PC-3 (cell line): ENCODE data around the gene TUBB6.

Experiments used
- EZH2 ChIP-seq: fragments of 300-600 bp; sonication (generic); IDR thresholded peaks from one replicate; pipeline ENCODE4 v1.6.1; 2017; ENCODE audit warnings: antibody characterized with exemption, mild to moderate bottlenecking, low read length; ENCODE audit not compliant: unreplicated experiment
- TF ChIP-seq, protein P1 (sequence below): fragments of 300-600 bp; sonication (generic); conservative IDR thresholded peaks from 2 replicates; pipeline ENCODE4 v1.5.1; 2017; ENCODE audit warnings: antibody characterized with exemption, low read depth, mild to moderate bottlenecking, low read length

DNA sequence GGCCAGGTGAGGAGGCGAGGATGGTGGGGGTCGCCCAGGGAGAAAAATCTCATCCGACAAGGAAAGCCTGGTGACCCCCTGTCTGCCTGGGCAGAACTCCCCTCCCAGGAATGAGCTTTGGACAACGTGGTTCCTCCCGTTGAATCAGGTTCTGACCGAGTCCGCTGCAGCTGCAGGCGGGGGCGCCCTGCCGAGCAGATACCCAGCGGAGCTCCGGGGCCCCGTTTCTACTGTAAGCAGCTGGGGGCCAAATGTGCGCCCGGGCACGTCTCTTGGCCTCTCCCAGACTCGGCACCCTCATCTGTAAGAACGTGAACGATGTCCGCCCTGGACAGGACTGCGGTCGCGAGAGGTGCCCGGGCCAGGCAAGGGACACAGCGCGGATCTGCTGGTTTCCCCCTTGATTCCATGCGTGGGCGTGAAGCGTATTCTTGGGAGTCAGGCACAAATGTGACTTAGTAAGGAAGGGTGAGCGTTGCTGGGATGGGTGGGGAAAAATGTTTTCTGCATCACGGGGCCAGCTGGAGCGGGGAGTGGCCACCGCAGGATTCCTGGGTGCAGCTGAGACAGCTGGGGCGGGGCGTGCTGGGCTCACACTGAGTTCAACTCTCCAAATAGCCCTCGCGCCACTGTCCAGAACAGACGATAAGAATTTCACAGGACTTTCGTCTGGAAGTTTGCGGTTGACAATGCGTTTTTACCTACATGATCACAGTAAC is 20.2 kb upstream of the TUBB6 start:
- TF ChIP-seq, protein P1, sequence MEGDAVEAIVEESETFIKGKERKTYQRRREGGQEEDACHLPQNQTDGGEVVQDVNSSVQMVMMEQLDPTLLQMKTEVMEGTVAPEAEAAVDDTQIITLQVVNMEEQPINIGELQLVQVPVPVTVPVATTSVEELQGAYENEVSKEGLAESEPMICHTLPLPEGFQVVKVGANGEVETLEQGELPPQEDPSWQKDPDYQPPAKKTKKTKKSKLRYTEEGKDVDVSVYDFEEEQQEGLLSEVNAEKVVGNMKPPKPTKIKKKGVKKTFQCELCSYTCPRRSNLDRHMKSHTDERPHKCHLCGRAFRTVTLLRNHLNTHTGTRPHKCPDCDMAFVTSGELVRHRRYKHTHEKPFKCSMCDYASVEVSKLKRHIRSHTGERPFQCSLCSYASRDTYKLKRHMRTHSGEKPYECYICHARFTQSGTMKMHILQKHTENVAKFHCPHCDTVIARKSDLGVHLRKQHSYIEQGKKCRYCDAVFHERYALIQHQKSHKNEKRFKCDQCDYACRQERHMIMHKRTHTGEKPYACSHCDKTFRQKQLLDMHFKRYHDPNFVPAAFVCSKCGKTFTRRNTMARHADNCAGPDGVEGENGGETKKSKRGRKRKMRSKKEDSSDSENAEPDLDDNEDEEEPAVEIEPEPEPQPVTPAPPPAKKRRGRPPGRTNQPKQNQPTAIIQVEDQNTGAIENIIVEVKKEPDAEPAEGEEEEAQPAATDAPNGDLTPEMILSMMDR: no peak
- TF ChIP-seq EZH2: no peak
